Osteoblast (primary cell): Measurements from ENCODE around the gene ASL. TPM values are rescaled to one million over a fixed set of nuclear protein-coding genes. Genes with fewer than 3 reads are reported as not detected.
"Not testable (repeated sequence)": the region's sequence is repeated elsewhere in the genome, so short reads cannot be mapped to it uniquely, and the experiment has no call there.

Experiments
- DNase-seq: peaks from one replicate; pipeline ENCODE4 v3.0.0; 2011; ENCODE audit warnings: low spot score, mixed read lengths; ENCODE audit not compliant: insufficient read length; ENCODE audit errors: missing footprints
- H2AFZ ChIP-seq: 2 replicates; pipeline ENCODE4 v1.6.0; 2011; ENCODE audit warnings: mild to moderate bottlenecking, low read length
- H3K27ac ChIP-seq: 2 replicates; pipeline ENCODE4 v1.5.1; 2011; ENCODE audit warnings: mild to moderate bottlenecking, low read depth, low read length, moderate library complexity
- H3K27me3 ChIP-seq: 2 replicates; pipeline ENCODE4 v1.6.0; 2012; ENCODE audit warnings: mild to moderate bottlenecking, control low read depth, inconsistent platforms, low read length, moderate library complexity; ENCODE audit not compliant: insufficient read depth
- H3K36me3 ChIP-seq: 2 replicates; pipeline ENCODE4 v1.5.1; 2011; ENCODE audit warnings: mild to moderate bottlenecking, low read length, control low read depth, moderate library complexity; ENCODE audit not compliant: insufficient read depth
- H3K4me1 ChIP-seq: 2 replicates; pipeline ENCODE4 v1.5.1; 2011; ENCODE audit warnings: mild to moderate bottlenecking, low read length, control low read depth, moderate library complexity; ENCODE audit not compliant: insufficient read depth
- H3K4me2 ChIP-seq: 2 replicates; pipeline ENCODE4 v1.6.0; 2011; ENCODE audit warnings: mild to moderate bottlenecking, low read length; ENCODE audit not compliant: insufficient read depth
- H3K4me3 ChIP-seq: fragments of 200-600 bp; sonication (generic); 3 replicates; pipeline ENCODE4 v1.5.1; 2012; ENCODE audit warnings: mild to moderate bottlenecking, low read length, inconsistent platforms; ENCODE audit not compliant: insufficient read depth
- H3K79me2 ChIP-seq: 2 replicates; pipeline ENCODE4 v1.6.0; 2012; ENCODE audit warnings: mild to moderate bottlenecking, low read length, control low read depth, inconsistent platforms; ENCODE audit not compliant: insufficient read depth
- H3K9me3 ChIP-seq: 2 replicates; pipeline ENCODE4 v1.5.1; 2011; ENCODE audit warnings: low read depth, low read length, control low read depth
- H4K20me1 ChIP-seq: 2 replicates; pipeline ENCODE4 v1.6.0; 2012; ENCODE audit warnings: mild to moderate bottlenecking, low read length, control low read depth; ENCODE audit not compliant: insufficient read depth
- total RNA-seq: library from RNA; depleted of rRNA; stranded (reverse); fragments of >200 nt; gene quantifications from 2 replicates; pipeline ENCODE4 v1.2.3, GENCODE V29; 2012
- TF ChIP-seq, protein P1 (sequence below): IDR thresholded peaks from 2 replicates; pipeline ENCODE4 v1.5.1; 2011; ENCODE audit warnings: mild to moderate bottlenecking, low read depth, low read length, moderate library complexity; ENCODE audit errors: extremely low read depth

Gene ASL
- total RNA-seq, 1 donor = 53.6 TPM

DNA sequence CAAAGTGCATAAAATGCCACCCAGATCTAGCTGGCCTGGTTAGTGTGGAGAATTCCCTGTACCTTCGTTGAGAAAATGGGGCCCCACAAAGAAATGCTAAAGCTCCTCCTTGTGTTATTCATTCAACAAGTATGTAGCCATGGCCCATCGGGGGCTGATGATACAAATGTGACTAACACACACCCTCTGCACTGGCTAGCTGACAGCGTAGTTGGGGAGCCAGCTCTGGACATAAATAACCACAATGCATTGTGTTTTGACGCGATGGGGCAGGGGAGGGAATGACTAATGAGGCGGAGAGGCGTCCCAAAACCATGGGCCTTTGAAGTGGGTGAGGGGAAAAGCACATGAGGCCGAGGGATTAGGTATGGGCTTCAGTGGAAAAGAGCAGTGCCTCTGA lies 28.2 kb upstream of the ASL start:
- Histone ChIP-seq H2AFZ (no peak overlapping the region), H3K4me1 (peaks cover 32% of the 10 kb centered on the region), H3K4me3 (no peak overlapping the region), H3K9me3 (no peaks in the 10 kb centered on the region), H3K4me2 (no peak overlapping the region), H3K79me2 (no peaks in the 10 kb centered on the region), H3K36me3 (no peaks in the 10 kb centered on the region), H3K27me3 (no peaks in the 10 kb centered on the region), H4K20me1 (no peaks in the 10 kb centered on the region), H3K27ac (peak overlapping the region; percentile 55)
- TF ChIP-seq, protein P1, sequence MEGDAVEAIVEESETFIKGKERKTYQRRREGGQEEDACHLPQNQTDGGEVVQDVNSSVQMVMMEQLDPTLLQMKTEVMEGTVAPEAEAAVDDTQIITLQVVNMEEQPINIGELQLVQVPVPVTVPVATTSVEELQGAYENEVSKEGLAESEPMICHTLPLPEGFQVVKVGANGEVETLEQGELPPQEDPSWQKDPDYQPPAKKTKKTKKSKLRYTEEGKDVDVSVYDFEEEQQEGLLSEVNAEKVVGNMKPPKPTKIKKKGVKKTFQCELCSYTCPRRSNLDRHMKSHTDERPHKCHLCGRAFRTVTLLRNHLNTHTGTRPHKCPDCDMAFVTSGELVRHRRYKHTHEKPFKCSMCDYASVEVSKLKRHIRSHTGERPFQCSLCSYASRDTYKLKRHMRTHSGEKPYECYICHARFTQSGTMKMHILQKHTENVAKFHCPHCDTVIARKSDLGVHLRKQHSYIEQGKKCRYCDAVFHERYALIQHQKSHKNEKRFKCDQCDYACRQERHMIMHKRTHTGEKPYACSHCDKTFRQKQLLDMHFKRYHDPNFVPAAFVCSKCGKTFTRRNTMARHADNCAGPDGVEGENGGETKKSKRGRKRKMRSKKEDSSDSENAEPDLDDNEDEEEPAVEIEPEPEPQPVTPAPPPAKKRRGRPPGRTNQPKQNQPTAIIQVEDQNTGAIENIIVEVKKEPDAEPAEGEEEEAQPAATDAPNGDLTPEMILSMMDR = no peak
- DNase-seq = peak; percentile 93

DNA sequence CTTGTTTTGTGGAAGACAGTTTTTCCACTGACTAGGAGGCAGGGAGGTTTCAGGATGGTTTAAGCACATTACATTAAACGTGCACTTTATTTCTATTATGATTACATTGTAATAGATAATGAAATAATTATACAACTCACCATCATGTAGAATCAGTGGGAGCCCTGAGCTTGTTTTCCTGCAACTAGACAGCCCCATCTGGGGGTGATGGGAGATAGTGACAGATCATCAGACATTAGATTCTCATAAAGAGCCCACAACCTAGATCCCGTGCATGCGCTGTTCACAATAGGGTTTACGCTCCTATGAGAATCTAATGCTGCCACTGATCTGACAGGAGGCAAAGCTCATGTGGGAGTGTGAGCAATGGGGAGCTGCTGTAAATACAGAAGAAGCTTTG lies 25.7 kb upstream of the ASL start:
- H3K4me1 ChIP-seq = peaks cover 25% of the 10 kb centered on the region
- H3K79me2 ChIP-seq, H3K9me3 ChIP-seq, H3K4me2 ChIP-seq, H3K27ac ChIP-seq, H3K4me3 ChIP-seq, H3K27me3 ChIP-seq, DNase-seq, H3K36me3 ChIP-seq, H2AFZ ChIP-seq, H4K20me1 ChIP-seq: not testable (repeated sequence)

DNA sequence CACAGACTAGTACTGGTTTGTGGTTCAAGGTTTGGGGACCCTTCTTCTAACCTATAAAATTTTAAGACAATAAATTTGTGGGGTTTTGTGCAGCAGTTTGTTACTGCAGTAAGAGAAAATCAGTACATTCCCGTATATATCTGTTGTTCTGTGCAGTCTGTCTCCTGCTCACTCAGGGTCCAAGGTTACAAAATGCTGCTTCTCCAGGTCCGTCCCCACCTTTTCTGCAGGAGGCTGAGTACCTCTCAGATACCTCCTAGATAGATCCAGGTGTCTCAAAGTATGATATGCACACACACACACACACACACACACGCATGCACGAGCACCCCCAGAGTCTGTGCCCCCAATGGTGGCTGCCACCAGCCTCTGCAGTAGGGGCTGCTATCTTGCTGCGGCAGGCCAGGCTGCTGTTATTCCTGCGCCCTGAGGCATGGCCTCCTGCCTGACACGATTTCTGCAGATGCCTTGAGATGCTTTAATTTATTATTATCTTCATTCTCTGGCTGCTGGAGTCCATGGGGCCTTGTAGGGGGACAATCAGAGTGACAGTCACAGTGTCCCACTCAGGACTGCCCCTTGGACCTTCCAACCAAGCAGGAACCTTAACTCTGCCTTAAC lies 25.2 kb upstream of the ASL start:
- no peak overlapping the region for H3K4me2 ChIP-seq
- H3K27ac ChIP-seq = peak overlapping the region; percentile 70
- peak overlapping the region; percentile 49 for H2AFZ ChIP-seq
- TF ChIP-seq, protein P1 = no peak
- no peaks in the 10 kb centered on the region for H3K9me3 ChIP-seq
- H4K20me1 ChIP-seq = no peaks in the 10 kb centered on the region
- no peak overlapping the region for H3K4me3 ChIP-seq
- no peaks in the 10 kb centered on the region for H3K27me3 ChIP-seq
- H3K36me3 ChIP-seq = no peaks in the 10 kb centered on the region
- DNase-seq = peak; percentile 1
- no peaks in the 10 kb centered on the region for H3K79me2 ChIP-seq
- peaks cover 29% of the 10 kb centered on the region for H3K4me1 ChIP-seq

DNA sequence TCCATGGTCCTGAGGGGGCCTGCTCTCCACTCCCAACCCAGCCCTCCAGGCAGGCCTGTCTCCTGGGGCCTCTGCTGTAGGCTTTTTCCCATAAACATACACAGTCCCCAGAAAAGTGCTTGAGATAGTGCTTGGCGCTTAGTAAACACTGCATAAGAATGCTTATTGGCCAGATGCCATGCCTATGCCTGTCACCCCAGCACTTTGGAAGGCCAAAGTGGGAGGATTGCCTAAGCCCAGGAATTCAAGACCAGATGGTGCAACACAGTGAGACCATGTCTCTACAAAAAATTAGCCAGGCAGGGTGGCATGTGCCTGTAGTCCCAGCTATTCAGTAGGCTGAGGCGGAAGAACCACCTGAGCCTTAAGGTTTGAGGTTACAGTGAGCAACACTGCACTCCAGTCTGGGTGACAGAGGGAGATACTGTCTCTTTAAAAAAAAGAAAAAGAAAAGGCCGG lies 24.6 kb upstream of the ASL start:
- TF ChIP-seq, protein P1 = no peak
- DNase-seq = peak; percentile 90
- Histone ChIP-seq H3K79me2 (no peaks in the 10 kb centered on the region), H3K4me2 (peak overlapping the region; percentile 36), H3K27ac (peak overlapping the region; percentile 70), H3K4me1 (peaks cover 31% of the 10 kb centered on the region), H3K36me3 (no peaks in the 10 kb centered on the region), H3K4me3 (no peak overlapping the region), H3K9me3 (no peaks in the 10 kb centered on the region), H2AFZ (peak overlapping the region; percentile 49), H4K20me1 (no peaks in the 10 kb centered on the region), H3K27me3 (no peaks in the 10 kb centered on the region)
